Heart left ventricle (tissue), 16 donors: ENCODE measurements around the gene NLRP6. TPM values are rescaled to one million over a fixed set of nuclear protein-coding genes. Genes with fewer than 3 reads are reported as not detected.
A peak's percentile ranks its signal among the peaks of the same experiment; 100 is the strongest.

Experiments used
- ATAC-seq, 4 donors: fragments of 200-7000 bp; cut with Tn5 transposase; one replicate each; pipeline ENCODE4 v1.9.1; 2020 to 2022; ENCODE audit warnings: moderate library complexity in 4 of 4, mild to moderate bottlenecking in 3 of 4, moderate number of reproducible peaks in 1 of 4
- DNase-seq, 5 donors: peaks; one replicate each; pipeline ENCODE4 v3.0.0-alpha.2; 2020
- H3K27ac ChIP-seq, 12 donors: fragments of 200-600 bp; sonication (generic) in 4 of 12; one replicate each; pipeline versions ENCODE4 v1.5.0 to v1.8.0; 2016 to 2022; ENCODE audit warnings: mild to moderate bottlenecking in 2 of 12
- H3K27me3 ChIP-seq, 9 donors: fragments of 200-600 bp; sonication (generic) in 2 of 9; one replicate each; pipeline versions ENCODE4 v1.5.1 to v1.8.0; 2016 to 2022; ENCODE audit warnings: mild to moderate bottlenecking in 3 of 9
- H3K36me3 ChIP-seq, 9 donors: fragments of 200-600 bp; sonication (generic) in 2 of 9; one replicate each; pipeline versions ENCODE4 v1.5.0 to v1.8.0; 2018 to 2022; ENCODE audit warnings: mild to moderate bottlenecking in 2 of 9
- H3K4me1 ChIP-seq, 12 donors: fragments of 200-600 bp; sonication (generic) in 4 of 12; one replicate each; pipeline versions ENCODE4 v1.5.0 to v1.8.0; 2016 to 2022; ENCODE audit warnings: mild to moderate bottlenecking in 3 of 12
- H3K4me3 ChIP-seq, 12 donors: fragments of 200-600 bp; sonication (generic) in 4 of 12; one replicate each; pipeline versions ENCODE4 v1.5.0 to v1.8.0; 2017 to 2022; ENCODE audit warnings: mild to moderate bottlenecking in 9 of 12, moderate library complexity in 4 of 12
- H3K9me3 ChIP-seq, 12 donors: fragments of 200-600 bp; sonication (generic) in 4 of 12; one replicate each; pipeline versions ENCODE4 v1.5.0 to v1.8.0; 2016 to 2022; ENCODE audit warnings: mild to moderate bottlenecking in 1 of 12
- CTCF ChIP-seq, 12 donors: fragments of 200-600 bp; sonication (generic) in 4 of 12; IDR thresholded peaks; one replicate each; pipeline versions ENCODE4 v1.5.0 to v1.8.0; 2018 to 2022; ENCODE audit warnings: antibody characterized with exemption in 12 of 12, mild to moderate bottlenecking in 5 of 12
- POLR2A ChIP-seq, 2 donors: fragments of 450-650 bp; IDR thresholded peaks; one replicate each; pipeline ENCODE4 v1.6.1; 2017; ENCODE audit warnings: antibody characterized with exemption in 2 of 2, mild to moderate bottlenecking in 2 of 2, moderate library complexity in 2 of 2
- WGBS, 4 donors: extraction: QIAGEN DNeasy Blood & Tissue Kit in 2 of 4; methylation state at CpG; one replicate each; pipeline versions ENCODE4 v1.1.5 to v1.1.7; 2013 to 2018; 5-methylcytosine and 5-hydroxymethylcytosine counted together
- intact Hi-C, 10 donors: fragments of 100-400 bp; cut with DNase I; formaldehyde crosslinking; loops; one replicate each; pipeline versions ENCODE4 v1.11.1 to v1.14.2; 2022
- polyA plus RNA-seq, 2 donors: library from polyadenylated mRNA; stranded (reverse); fragments of 200-250 nt; gene quantifications; one replicate each; pipeline ENCODE4 v1.2.3, GENCODE V29; 2013
- total RNA-seq, 9 donors: library from RNA; depleted of rRNA in 2 of 9; stranded (reverse); fragments of >200 nt in 2 of 9; fragmentation: NEBNext Ultra II Directional in 3 of 9; extraction: Animal tissue kit (Norgen Biotek cat#: 25700) in 3 of 9; gene quantifications; one replicate each; pipeline versions ENCODE4 v1.1.0 to v1.2.4, GENCODE V29; 2016 to 2023
- donor health status: ischemic (EF 13 %, LVEDD 7.1; RV severe dilation, severe dysfunction).
- donor health status: healthy with polysubstance abuse.
- donor health status: DM: no; HTN: yes; CAD: no.
- donor health status: DM: no; HTN: no; CAD: no.
- donor health status: ischemic (EF 25% LVEDD 6.9; RV normal size, moderate dysfunction).
- donor health status: ischemic (EF 25% LVEDD 5.7; RV mildly dilated, moderate dysfunction).
- donor health status: healthy.
- donor health status: DM: yes; HTN: yes; CAD: no.
- donor health status: ischemic (EF 35%, LVEDD 5.7; RV mildly dilated, moderate dysfunction).
- donor health status: nonischemic (EF 11% LVEDD 7.7; RV severe dilation, severe dysfunction).
- donor health status: DM: yes; HTN: yes; CAD: no.
- donor health status: PGD.
- donor health status: ischemic (EF 29% LVEDD 5.4; RV normal size, mild dysfunction).
- donor health status: nonischemic (EF 23%, LVEDD 6.1; RV moderate dilation, normal function).

NLRP6 gene
- total and polyA plus RNA-seq, 11 donors = 0.09 to 0.20 (median 0.14) TPM; not detected in 6

- 69 to 80% (median 76%) methylated on average over 10 of the region's 10 CpGs for WGBS, 4 donors
- Histone ChIP-seq H3K9me3 (peaks cover 0 to 3% (median 0%) of the 10 kb centered on the region in 12 donors), H3K27ac (no peak overlapping the region), H3K4me3 (no peak overlapping the region), H3K4me1 (no peaks in the 10 kb centered on the region), H3K27me3 (peaks cover 0 to 17% (median 0%) of the 10 kb centered on the region in 9 donors), H3K36me3 (no peaks in the 10 kb centered on the region)
- DNase-seq = no peak
- TF ChIP-seq POLR2A (IDR thresholded peaks at IDR 0.05) (no peak), CTCF (IDR thresholded peaks at IDR 0.05) (no peak)
- ATAC-seq = no peak
- intact Hi-C loops = loop anchor here in 1 of 10 donors (10.0 kb wide), 1 partner anchor 115 kb away; no protein-coding TSS in a partner anchor
Observed at GRCh38 chr11:259413-259812, 18.8 kb upstream of the NLRP6 start.

DNA sequence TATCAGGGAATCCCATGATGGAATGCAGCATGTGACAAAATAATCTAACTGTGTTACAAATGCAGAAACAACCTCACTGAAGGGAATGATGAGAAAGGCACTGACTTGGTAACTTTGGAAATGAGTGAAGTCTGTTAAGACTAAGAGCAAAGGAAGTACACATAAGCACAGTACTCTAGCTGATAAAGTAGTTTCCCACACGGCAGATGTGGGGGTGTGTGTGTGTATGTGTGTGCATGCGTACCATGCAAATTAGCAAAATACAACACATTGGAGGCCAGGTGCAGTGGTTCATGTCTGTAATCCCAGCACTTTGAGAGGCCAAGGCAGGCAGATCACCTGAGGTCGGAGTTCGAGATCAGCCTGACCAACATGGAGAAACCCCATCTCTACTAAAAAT, 16.6 kb upstream of the NLRP6 start:
- no peak for ATAC-seq
- 84 to 92% (median 87%) methylated on average over 4 of the region's 4 CpGs for WGBS, 4 donors

GRCh38 chr11:266676-267439, 11.3 kb upstream of the NLRP6 start:
- H3K9me3 ChIP-seq = peaks cover 0 to 11% (median 2%) of the 10 kb centered on the region in 12 donors
- H3K4me1 ChIP-seq = peaks cover 0 to 30% (median 0%) of the 10 kb centered on the region in 12 donors
- H3K36me3 ChIP-seq = no peaks in the 10 kb centered on the region
- peak in 1 of 4 donors; percentile 35 for ATAC-seq
- H3K27ac ChIP-seq = peak overlapping the region in 1 of 12 donors; percentile 9
- TF ChIP-seq CTCF (IDR thresholded peaks at IDR 0.05) = no peak
- no peak for TF ChIP-seq POLR2A (IDR thresholded peaks at IDR 0.05)
- peak in 1 of 5 donors; percentile 30 for DNase-seq
- H3K27me3 ChIP-seq = peaks cover 0 to 16% (median 0%) of the 10 kb centered on the region in 9 donors
- no peak overlapping the region for H3K4me3 ChIP-seq
- WGBS, 4 donors = 80 to 92% (median 83%) methylated on average over 5 to 8 of the region's 13 CpGs
- intact Hi-C loops = no loop called here

More for the DNA sequence above, 16.6 kb upstream of the NLRP6 start:
- intact Hi-C loops = no loop called here
- no peak overlapping the region for H3K4me3 ChIP-seq
- peaks cover 0 to 17% (median 0%) of the 10 kb centered on the region in 9 donors for H3K27me3 ChIP-seq
- no peaks in the 10 kb centered on the region for H3K36me3 ChIP-seq
- H3K27ac ChIP-seq = no peak overlapping the region
- TF ChIP-seq POLR2A (IDR thresholded peaks at IDR 0.05) = no peak
- no peak for TF ChIP-seq CTCF (IDR thresholded peaks at IDR 0.05)
- H3K9me3 ChIP-seq = peaks cover 0 to 11% (median 2%) of the 10 kb centered on the region in 12 donors
- DNase-seq = no peak
- H3K4me1 ChIP-seq = no peaks in the 10 kb centered on the region

GRCh38 chr11:267491-267994, 10.7 kb upstream of the NLRP6 start:
- H3K9me3 ChIP-seq = peaks cover 0 to 11% (median 2%) of the 10 kb centered on the region in 12 donors
- H3K36me3 ChIP-seq = no peaks in the 10 kb centered on the region
- H3K4me3 ChIP-seq = peak overlapping the region in 9 of 12 donors; percentile 20 to 55 (median 30)
- intact Hi-C loops = no loop called here
- DNase-seq = peak; percentile 39 to 82 (median 56)
- H3K4me1 ChIP-seq = peaks cover 0 to 30% (median 0%) of the 10 kb centered on the region in 12 donors
- peak in 3 of 4 donors; percentile 49 to 60 (median 52) for ATAC-seq
- peak overlapping the region in 9 of 12 donors; percentile 23 to 90 (median 52) for H3K27ac ChIP-seq
- TF ChIP-seq POLR2A (IDR thresholded peaks at IDR 0.05) (no peak), CTCF (IDR thresholded peaks at IDR 0.05) (no peak)
- H3K27me3 ChIP-seq = peaks cover 0 to 20% (median 0%) of the 10 kb centered on the region in 9 donors
- WGBS, 4 donors = 61 to 73% (median 70%) methylated on average over 13 to 17 of the region's 18 CpGs
